Karpas-422 (cell line): Measurements from ENCODE around the gene TLN1. TPM values are rescaled to one million over a fixed set of nuclear protein-coding genes. Genes with fewer than 3 reads are reported as not detected.

Experiments used
- DNase-seq: peaks from one replicate; pipeline ENCODE4 v3.0.0-alpha.2; 2015
- H2AFZ ChIP-seq: fragments of 200-600 bp; sonication (generic); 2 replicates; pipeline ENCODE4 v1.6.1; 2014; ENCODE audit warnings: antibody characterized with exemption, low read length, mixed read lengths
- H3K27ac ChIP-seq: fragments of 200-600 bp; sonication (generic); 2 replicates; pipeline ENCODE4 v1.5.1; 2014; ENCODE audit warnings: mild to moderate bottlenecking, low read length, moderate library complexity
- H3K27me3 ChIP-seq: fragments of 200-600 bp; sonication (generic); 2 replicates; pipeline ENCODE4 v1.6.1; 2014; ENCODE audit warnings: low read length, mixed read lengths
- H3K36me3 ChIP-seq: fragments of 200-600 bp; sonication (generic); 2 replicates; pipeline ENCODE4 v1.6.1; 2014; ENCODE audit warnings: low read length, mixed read lengths; ENCODE audit not compliant: insufficient read depth
- H3K4me1 ChIP-seq: fragments of 200-600 bp; sonication (generic); 2 replicates; pipeline ENCODE4 v1.6.1; 2014; ENCODE audit warnings: mild to moderate bottlenecking, low read length, mixed read lengths
- H3K4me2 ChIP-seq: fragments of 200-600 bp; sonication (generic); 2 replicates; pipeline ENCODE4 v1.6.1; 2014; ENCODE audit warnings: low read length, low read depth, mild to moderate bottlenecking; ENCODE audit not compliant: poor library complexity, severe bottlenecking
- H3K4me3 ChIP-seq: fragments of 200-600 bp; sonication (generic); 2 replicates; pipeline ENCODE4 v1.5.1; 2014; ENCODE audit warnings: mild to moderate bottlenecking, antibody characterized with exemption, low read length, mixed read lengths
- H3K79me2 ChIP-seq: fragments of 200-600 bp; sonication (generic); 2 replicates; pipeline ENCODE4 v1.6.1; 2014; ENCODE audit warnings: mild to moderate bottlenecking, low read length, mixed read lengths
- H3K9ac ChIP-seq: fragments of 200-600 bp; sonication (generic); 2 replicates; pipeline ENCODE4 v1.6.0; 2014; ENCODE audit warnings: low read length
- H3K9me2 ChIP-seq: fragments of 200-600 bp; sonication (generic), shearing (Covaris generic); replicated peaks from 2 replicates; pipeline ENCODE4 v1.6.0; 2014; ENCODE audit warnings: mild to moderate bottlenecking, low read length, moderate library complexity; ENCODE audit not compliant: insufficient read depth
- H3K9me3 ChIP-seq: fragments of 300-700, 200-600 bp; sonication (generic); 2 replicates; pipeline ENCODE4 v1.6.1; 2014; ENCODE audit warnings: low read length, mixed read lengths
- H4K20me1 ChIP-seq: fragments of 200-600 bp; sonication (generic); 2 replicates; pipeline ENCODE4 v1.6.1; 2014; ENCODE audit warnings: mild to moderate bottlenecking, antibody characterized with exemption, low read length, low read depth; ENCODE audit not compliant: insufficient read depth
- total RNA-seq: library from RNA; depleted of rRNA; stranded (reverse); fragments of >200 nt; shearing (Covaris generic); gene quantifications from 2 replicates; pipeline ENCODE4 v1.2.3, GENCODE V29; 2014; ENCODE audit warnings: low replicate concordance

Gene TLN1
- total RNA-seq, 1 experiment from 2014 or later = 54.2 TPM

DNA sequence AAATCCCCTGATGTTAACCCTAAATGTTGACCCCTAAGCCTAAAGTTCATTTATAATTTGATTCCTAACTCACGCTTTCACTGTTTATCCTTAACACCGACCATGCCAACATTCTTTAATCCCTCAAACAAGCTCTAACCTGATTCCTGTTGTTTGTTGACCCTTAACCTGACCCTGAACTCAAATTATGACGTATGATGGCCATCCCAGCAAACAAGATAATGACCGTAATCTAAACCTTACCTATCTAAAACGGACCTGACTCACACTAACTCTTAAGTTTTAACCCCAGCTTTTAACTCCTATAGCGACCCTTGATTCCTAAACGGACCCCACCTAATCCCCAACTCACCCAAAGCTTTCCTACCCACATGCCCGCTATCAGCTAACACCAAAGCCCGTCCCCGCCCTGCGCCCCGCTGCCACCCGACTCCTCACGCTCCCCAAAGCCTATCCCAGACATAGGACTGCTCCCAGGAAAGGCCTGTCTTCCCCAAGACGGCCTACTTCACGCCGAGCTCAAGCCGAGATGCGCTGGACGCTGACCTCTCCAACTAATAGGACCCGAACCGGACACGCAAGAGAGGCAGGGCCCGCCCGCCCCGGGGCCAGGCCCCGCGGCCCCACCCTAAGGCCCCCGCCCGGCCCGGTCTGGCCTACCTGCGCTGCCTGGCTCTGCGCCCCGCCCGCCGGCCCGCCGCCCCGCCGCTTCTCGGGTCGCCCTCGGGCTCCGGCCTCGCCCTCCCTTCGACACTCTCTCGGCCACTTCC is 395 bp downstream of the TLN1 start:
- Histone ChIP-seq H3K9me3 (no peaks in the 10 kb centered on the region), H3K4me3 (peak overlapping the region; percentile 93), H3K9me2 (no peaks in the 10 kb centered on the region), H4K20me1 (peaks cover 3% of the 10 kb centered on the region; the same call in 1 of the 2 replicates), H3K36me3 (peaks cover 17% of the 10 kb centered on the region; the same call in 1 of the 2 replicates), H3K4me1 (peaks cover 54% of the 10 kb centered on the region), H3K27ac (peak overlapping the region; percentile 79), H3K4me2 (peak overlapping the region; percentile 99), H3K79me2 (peaks cover 60% of the 10 kb centered on the region), H3K9ac (peak overlapping the region; percentile 98), H2AFZ (no peak overlapping the region), H3K27me3 (no peaks in the 10 kb centered on the region)
- peak; percentile 70 for DNase-seq

DNA sequence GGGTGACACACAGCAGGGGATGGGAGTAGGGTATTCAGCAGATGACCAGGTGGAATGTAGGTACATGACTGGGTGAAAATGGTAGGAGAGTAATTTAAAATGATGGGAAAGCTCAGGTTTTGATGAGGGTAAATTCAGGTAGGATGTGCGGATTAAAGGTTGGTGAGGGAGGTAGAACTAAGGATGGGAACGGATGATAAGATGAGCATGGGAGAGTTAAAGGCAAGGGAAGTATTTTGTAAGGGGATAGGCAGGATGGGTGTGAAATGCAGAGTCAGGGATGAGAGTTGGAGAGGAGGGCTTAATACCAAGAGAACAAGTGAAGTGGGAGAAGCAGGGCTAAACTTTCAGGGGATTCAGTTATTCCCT is 1.5 kb downstream of the TLN1 start:
- no peaks in the 10 kb centered on the region for H3K27me3 ChIP-seq
- H3K9me2 ChIP-seq = no peaks in the 10 kb centered on the region
- peak overlapping the region; percentile 99 for H3K4me2 ChIP-seq
- DNase-seq = no peak
- peaks cover 12% of the 10 kb centered on the region; the same call in 1 of the 2 replicates for H3K36me3 ChIP-seq
- no peaks in the 10 kb centered on the region for H3K9me3 ChIP-seq
- peaks cover 3% of the 10 kb centered on the region; the same call in 1 of the 2 replicates for H4K20me1 ChIP-seq
- H3K27ac ChIP-seq = peak overlapping the region; percentile 79
- no peak overlapping the region for H2AFZ ChIP-seq
- peaks cover 65% of the 10 kb centered on the region for H3K79me2 ChIP-seq
- peak overlapping the region; percentile 93 for H3K4me3 ChIP-seq
- peak overlapping the region; percentile 98 for H3K9ac ChIP-seq
- peaks cover 54% of the 10 kb centered on the region for H3K4me1 ChIP-seq

DNA sequence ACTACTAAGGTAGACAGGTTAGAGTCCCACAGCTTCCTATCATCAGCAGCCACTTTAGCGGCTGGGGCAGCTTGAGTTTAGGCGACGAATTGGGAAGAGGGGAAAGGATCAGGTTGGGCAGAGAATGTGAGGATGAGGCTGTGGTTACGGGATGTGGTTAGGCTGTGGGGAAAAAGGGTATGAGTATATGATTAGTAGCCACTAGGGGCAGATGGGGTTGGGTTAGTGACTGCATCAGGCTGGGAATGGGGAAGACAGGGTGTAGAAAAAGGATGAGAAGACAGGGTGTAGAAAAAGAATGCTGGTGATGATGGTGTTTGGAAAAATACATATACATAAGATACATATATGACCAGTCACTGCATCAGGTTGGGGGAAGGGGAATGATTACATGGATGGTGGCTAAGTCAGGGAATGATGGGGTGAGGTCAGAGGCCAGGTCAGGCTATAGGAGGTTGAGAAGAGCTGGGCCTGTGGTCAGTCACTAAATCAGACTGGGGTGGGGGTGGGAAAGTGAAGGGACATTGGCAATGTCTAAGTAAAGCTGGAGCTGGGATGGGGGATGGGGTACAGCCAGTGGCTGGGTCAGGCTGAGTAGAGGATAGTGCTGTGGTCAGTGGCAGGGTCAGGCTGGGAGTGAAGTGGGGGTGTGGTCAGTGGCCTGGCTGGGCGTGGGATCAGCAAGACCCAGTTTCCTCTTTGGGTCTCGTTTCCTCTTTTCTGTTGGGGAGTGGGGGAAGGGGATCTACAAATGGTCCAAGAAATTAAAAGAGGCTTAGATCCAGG is 2.1 kb downstream of the TLN1 start:
- H4K20me1 ChIP-seq = peaks cover 3% of the 10 kb centered on the region; the same call in 1 of the 2 replicates
- peaks cover 8% of the 10 kb centered on the region; the same call in 1 of the 2 replicates for H3K36me3 ChIP-seq
- H3K9ac ChIP-seq = peak overlapping the region; percentile 98

DNA sequence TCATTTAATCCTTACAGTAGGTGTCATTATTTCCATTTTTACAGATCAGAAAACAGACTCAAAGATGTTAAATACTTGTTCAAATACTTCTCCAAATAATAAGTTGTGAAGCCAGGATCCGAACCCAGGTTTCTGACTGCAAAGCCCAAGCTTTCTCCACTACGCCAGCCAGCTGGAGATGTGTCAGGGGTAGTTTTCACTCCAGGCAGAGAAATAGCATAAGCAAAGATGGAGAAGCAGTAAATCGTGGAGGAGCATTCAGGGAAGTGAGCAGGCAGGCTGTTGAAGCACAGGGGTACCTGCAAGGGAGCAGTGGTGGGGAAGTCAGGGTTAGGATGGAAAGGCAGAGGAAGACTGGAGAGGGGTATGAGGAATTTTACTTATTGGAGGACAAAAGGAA is 2.9 kb downstream of the TLN1 start:
- Histone ChIP-seq H2AFZ (no peak overlapping the region), H3K9me3 (no peaks in the 10 kb centered on the region), H3K9ac (peak overlapping the region; percentile 98), H3K9me2 (no peaks in the 10 kb centered on the region), H3K4me2 (peak overlapping the region; percentile 99), H3K36me3 (peaks cover 13% of the 10 kb centered on the region; the same call in 1 of the 2 replicates), H3K4me3 (peak overlapping the region; percentile 93; the same call in 1 of the 2 replicates), H3K27ac (no peak overlapping the region), H3K79me2 (peaks cover 63% of the 10 kb centered on the region), H3K27me3 (no peaks in the 10 kb centered on the region), H3K4me1 (peaks cover 50% of the 10 kb centered on the region), H4K20me1 (peaks cover 3% of the 10 kb centered on the region; the same call in 1 of the 2 replicates)
- DNase-seq = no peak

More for the DNA sequence above, 2.1 kb downstream of the TLN1 start:
- peaks cover 63% of the 10 kb centered on the region for H3K79me2 ChIP-seq
- DNase-seq = peak; percentile 60
- H3K4me1 ChIP-seq = peaks cover 54% of the 10 kb centered on the region
- H3K9me3 ChIP-seq = no peaks in the 10 kb centered on the region
- no peak overlapping the region for H2AFZ ChIP-seq
- H3K27me3 ChIP-seq = no peaks in the 10 kb centered on the region
- peak overlapping the region; percentile 99 for H3K4me2 ChIP-seq
- no peaks in the 10 kb centered on the region for H3K9me2 ChIP-seq
- peak overlapping the region; percentile 79 for H3K27ac ChIP-seq
- peak overlapping the region; percentile 93 for H3K4me3 ChIP-seq

DNA sequence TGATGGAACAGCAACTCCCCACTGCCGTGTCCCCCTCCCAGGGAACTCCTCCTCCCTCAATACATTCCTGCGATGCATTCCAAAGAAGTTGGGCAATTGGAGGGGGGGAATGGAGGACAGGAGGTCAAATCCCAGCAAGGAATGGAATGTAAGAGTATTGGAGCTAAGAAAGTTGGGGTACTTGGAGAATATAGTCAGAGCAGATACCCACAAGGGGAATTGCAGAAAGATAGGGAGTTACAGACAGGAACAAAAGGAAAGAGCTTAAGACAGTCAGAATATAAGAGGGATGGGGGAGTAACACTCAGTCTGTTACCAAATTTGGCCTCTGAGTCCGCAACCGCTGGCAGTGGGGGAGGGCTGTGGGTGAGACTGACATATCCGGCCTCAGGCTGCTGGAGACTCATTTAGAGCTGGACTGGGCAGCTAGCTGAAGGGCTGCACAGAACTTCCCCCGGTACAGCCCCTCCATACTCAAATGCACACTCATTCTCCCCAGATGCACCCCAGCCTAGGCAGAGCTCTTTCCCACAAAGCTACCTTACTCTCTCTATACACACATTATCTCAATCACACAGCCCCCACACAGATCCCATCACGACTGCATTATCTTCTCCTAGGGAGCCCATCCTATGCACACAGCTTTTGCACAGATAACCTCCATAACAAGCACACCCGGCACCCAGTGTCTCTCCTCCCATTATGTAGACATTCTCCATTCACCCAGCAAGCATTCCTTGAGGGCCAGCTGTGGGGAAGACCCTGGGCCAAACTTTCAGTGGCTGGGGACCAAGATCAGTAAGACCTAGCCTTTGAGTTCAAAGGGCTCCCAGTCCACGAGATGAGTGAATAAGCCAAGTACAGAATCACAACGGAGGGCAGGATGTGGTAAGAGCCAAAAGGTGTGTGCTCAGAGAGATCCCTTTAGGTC is 3.7 kb downstream of the TLN1 start:
- H3K27ac ChIP-seq = no peak overlapping the region
- H2AFZ ChIP-seq = no peak overlapping the region
- peak overlapping the region; percentile 21; the same call in 1 of the 2 replicates for H3K9ac ChIP-seq
- no peaks in the 10 kb centered on the region for H3K27me3 ChIP-seq
- H3K9me3 ChIP-seq = no peaks in the 10 kb centered on the region
- peak overlapping the region; percentile 99 for H3K4me2 ChIP-seq
- DNase-seq = no peak
- no peaks in the 10 kb centered on the region for H3K9me2 ChIP-seq
- H3K79me2 ChIP-seq = peaks cover 62% of the 10 kb centered on the region
- H3K4me3 ChIP-seq = peak overlapping the region; percentile 6; the same call in 1 of the 2 replicates
- H3K36me3 ChIP-seq = peaks cover 16% of the 10 kb centered on the region; the same call in 1 of the 2 replicates
- H3K4me1 ChIP-seq = peaks cover 42% of the 10 kb centered on the region
- H4K20me1 ChIP-seq = peaks cover 3% of the 10 kb centered on the region; the same call in 1 of the 2 replicates

DNA sequence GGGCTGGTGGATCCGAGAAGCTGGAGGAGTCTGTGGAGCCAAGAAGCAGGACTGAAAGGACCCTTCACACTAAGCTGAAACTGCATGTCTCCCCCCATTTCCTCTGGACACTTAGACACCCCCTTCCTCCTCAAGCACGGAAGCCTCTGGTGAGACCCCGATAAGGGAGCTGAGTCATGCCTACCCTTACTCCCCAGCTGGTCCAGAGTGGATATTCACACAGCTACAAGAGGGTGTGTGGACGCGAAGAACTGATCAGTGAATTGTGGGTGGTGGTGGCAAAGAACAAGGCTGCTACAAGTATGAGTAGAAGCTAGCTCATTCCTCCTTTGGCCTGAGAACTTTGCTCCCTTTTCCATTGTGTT is 4.3 kb downstream of the TLN1 start:
- Histone ChIP-seq H3K36me3 (peaks cover 18% of the 10 kb centered on the region; the same call in 1 of the 2 replicates), H3K27me3 (no peaks in the 10 kb centered on the region), H3K4me1 (peaks cover 37% of the 10 kb centered on the region), H3K9me2 (no peaks in the 10 kb centered on the region), H3K4me2 (no peak overlapping the region), H4K20me1 (peaks cover 3% of the 10 kb centered on the region; the same call in 1 of the 2 replicates), H3K27ac (no peak overlapping the region), H3K9me3 (no peaks in the 10 kb centered on the region), H2AFZ (no peak overlapping the region), H3K9ac (no peak overlapping the region), H3K79me2 (peaks cover 58% of the 10 kb centered on the region), H3K4me3 (no peak overlapping the region)
- DNase-seq = no peak

DNA sequence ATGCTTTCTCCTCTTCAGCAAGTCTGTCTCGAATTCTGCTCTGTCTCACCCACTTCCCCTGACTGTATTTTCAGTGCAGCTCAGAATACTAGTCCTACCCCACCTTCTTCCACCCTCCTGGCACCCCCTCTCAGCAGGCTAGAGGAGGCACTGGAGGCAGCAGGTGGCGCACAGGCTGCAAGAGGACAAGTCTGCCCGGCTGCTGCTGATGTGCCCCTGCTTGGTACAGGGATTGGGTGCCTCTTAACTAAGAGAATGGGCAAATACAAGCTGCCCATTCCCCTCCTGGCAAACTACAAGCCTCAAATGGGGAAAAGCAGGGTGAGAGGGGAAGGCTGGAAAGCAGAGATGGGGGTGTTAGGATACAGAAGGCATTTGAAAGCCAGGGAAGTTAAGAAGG is 5.1 kb downstream of the TLN1 start:
- Histone ChIP-seq H2AFZ (no peak overlapping the region), H3K9ac (no peak overlapping the region), H3K4me1 (peaks cover 37% of the 10 kb centered on the region), H3K27me3 (no peaks in the 10 kb centered on the region), H3K9me3 (no peaks in the 10 kb centered on the region), H3K27ac (no peak overlapping the region), H3K79me2 (peaks cover 58% of the 10 kb centered on the region), H3K9me2 (no peaks in the 10 kb centered on the region), H3K4me3 (no peak overlapping the region), H3K4me2 (no peak overlapping the region), H3K36me3 (peaks cover 25% of the 10 kb centered on the region; the same call in 1 of the 2 replicates), H4K20me1 (peaks cover 3% of the 10 kb centered on the region; the same call in 1 of the 2 replicates)
- peak; percentile 64 for DNase-seq
